K562 (cell line): ENCODE measurements around the gene RNF31. TPM values are rescaled to one million over a fixed set of nuclear protein-coding genes. Genes with fewer than 3 reads are reported as not detected.

Experiments used
- ATF1 ChIP-seq, 2 experiments: fragments of 450-650 bp in 1 of 2; IDR thresholded peaks; 2 replicates each; pipeline ENCODE4 v1.6.1; 2016; ENCODE audit warnings: missing compliant biosample characterization in 1 of 2, missing genetic modification characterization in 1 of 2
- FOXK1 ChIP-seq: sonication (generic); formaldehyde crosslinking; IDR thresholded peaks from 2 replicates; pipeline ENCODE4 v1.8.0; 2022; ENCODE audit warnings: missing genetic modification reagents, mild to moderate bottlenecking, borderline replicate concordance
- GATAD2A ChIP-seq: fragments of 450-650 bp; IDR thresholded peaks from 2 replicates; pipeline ENCODE4 v1.6.1; 2017
- HDAC8 ChIP-seq: fragments of 450-650 bp; IDR thresholded peaks from 2 replicates; pipeline ENCODE4 v1.6.1; 2016; ENCODE audit warnings: mild to moderate bottlenecking, missing genetic modification characterization, moderate library complexity, missing compliant biosample characterization
- HOXB6 ChIP-seq: fragments of 250-450 bp; sonication (Bioruptor Pico); IDR thresholded peaks from 2 replicates; pipeline ENCODE4 v1.5.1; 2022; ENCODE audit warnings: mild to moderate bottlenecking, borderline replicate concordance
- JUND ChIP-seq, 2 experiments: IDR thresholded peaks; 2 replicates in 1 of 2; 3 replicates in 1 of 2; pipeline ENCODE4 v1.6.1; 2011; ENCODE audit warnings: borderline replicate concordance in 2 of 2, low read depth in 2 of 2, low read length in 2 of 2, improper control_type of control experiment in 1 of 2, missing biosample characterization in 1 of 2, missing genetic modification characterization in 1 of 2, missing genetic modification reagents in 1 of 2
- KDM5B ChIP-seq: fragments of 200-600 bp; sonication (generic); IDR thresholded peaks from 2 replicates; pipeline ENCODE4 v1.6.1; 2012; ENCODE audit warnings: low read depth, mild to moderate bottlenecking, moderate library complexity, low read length, control low read depth, inconsistent platforms; ENCODE audit not compliant: insufficient replicate concordance
- MXI1 ChIP-seq: IDR thresholded peaks from 2 replicates; pipeline ENCODE4 v1.6.1; 2011; ENCODE audit warnings: low read depth, mild to moderate bottlenecking, improper control_type of control experiment, low read length
- MYBL2 ChIP-seq, 2 experiments: fragments of 450-650 bp in 1 of 2; sonication (generic) in 1 of 2; formaldehyde crosslinking in 1 of 2; IDR thresholded peaks; 2 replicates each; pipeline versions ENCODE4 v1.6.1 to v1.8.1; 2017 to 2022; ENCODE audit warnings: borderline replicate concordance in 1 of 2, inconsistent platforms in 1 of 2, low read depth in 1 of 2, mild to moderate bottlenecking in 1 of 2, missing genetic modification reagents in 1 of 2, moderate library complexity in 1 of 2
- VEZF1 ChIP-seq: fragments of 200-800 bp; sonication (Bioruptor generic); IDR thresholded peaks from 2 replicates; pipeline ENCODE4 v1.6.1; 2017; ENCODE audit warnings: missing genetic modification characterization, missing compliant biosample characterization
- ZFPM2 ChIP-seq: fragments of 250-450 bp; sonication (Bioruptor Pico); IDR thresholded peaks from 2 replicates; pipeline ENCODE4 v1.5.1; 2022; ENCODE audit warnings: mild to moderate bottlenecking
- ZNF354B ChIP-seq: fragments of 250-450 bp; sonication (Bioruptor Pico); IDR thresholded peaks from 2 replicates; pipeline ENCODE4 v1.4.0; 2020
- polyA plus RNA-seq, 8 experiments: library from polyadenylated mRNA; depleted of rRNA in 4 of 8; stranded (reverse) in 5 of 8; unstranded in 3 of 8; fragments of >200 nt; fragmentation: Nextera tagmentation in 2 of 8; fragmentation: Illumina TruSeq in 1 of 8; extraction: Ambion mirVana in 2 of 8; extraction: Trizol in 1 of 8; gene quantifications; 2 replicates each; pipeline versions ENCODE4 v1.2.1 to v1.2.3, GENCODE V29; 2011 to 2014; ENCODE audit warnings: inconsistent platforms in 1 of 8, missing spikeins in 1 of 8
- total RNA-seq, 7 experiments: library from RNA; depleted of rRNA in 6 of 7; stranded (reverse); fragments of >200 nt in 6 of 7; fragmentation: Illumina TruSeq in 2 of 7; extraction: Trizol in 2 of 7; gene quantifications; 2 replicates each; pipeline versions ENCODE4 v1.2.1 to v1.2.3, GENCODE V29; 2011 to 2021; ENCODE audit warnings: low replicate concordance in 1 of 7
- TF ChIP-seq, protein P1 (sequence below), 2 experiments: fragments of 450-650 bp; formaldehyde crosslinking in 1 of 2; IDR thresholded peaks; 2 replicates each; pipeline versions ENCODE4 v1.4.0 to v1.6.1; 2014 to 2020; ENCODE audit warnings: mild to moderate bottlenecking in 2 of 2, borderline replicate concordance in 1 of 2, low read depth in 1 of 2

Gene RNF31
- total and polyA plus RNA-seq, 9 of the 15 experiments (the other 6 are each of a cell fraction or from before 2014, with no cell fraction given), result 3.1 to 47.6 (median 19.1) TPM

DNA sequence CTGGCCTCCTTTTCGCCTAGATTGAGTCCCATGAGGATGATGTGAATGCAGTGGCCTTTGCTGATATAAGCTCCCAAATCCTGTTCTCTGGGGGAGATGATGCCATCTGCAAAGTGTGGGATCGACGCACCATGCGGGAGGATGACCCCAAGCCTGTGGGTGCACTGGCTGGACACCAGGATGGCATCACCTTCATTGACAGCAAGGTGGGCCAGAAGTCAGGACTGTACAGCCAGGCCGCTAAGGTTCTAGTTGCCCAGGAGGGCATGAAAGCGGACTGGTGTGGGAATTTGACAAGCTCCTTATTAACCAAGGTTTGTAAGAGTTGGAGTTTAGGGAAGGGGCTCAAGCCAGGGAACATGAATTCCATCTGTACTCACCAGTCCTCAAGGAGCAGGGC is 27.6 kb upstream of the RNF31 start (continued):
- TF ChIP-seq, protein P1, sequence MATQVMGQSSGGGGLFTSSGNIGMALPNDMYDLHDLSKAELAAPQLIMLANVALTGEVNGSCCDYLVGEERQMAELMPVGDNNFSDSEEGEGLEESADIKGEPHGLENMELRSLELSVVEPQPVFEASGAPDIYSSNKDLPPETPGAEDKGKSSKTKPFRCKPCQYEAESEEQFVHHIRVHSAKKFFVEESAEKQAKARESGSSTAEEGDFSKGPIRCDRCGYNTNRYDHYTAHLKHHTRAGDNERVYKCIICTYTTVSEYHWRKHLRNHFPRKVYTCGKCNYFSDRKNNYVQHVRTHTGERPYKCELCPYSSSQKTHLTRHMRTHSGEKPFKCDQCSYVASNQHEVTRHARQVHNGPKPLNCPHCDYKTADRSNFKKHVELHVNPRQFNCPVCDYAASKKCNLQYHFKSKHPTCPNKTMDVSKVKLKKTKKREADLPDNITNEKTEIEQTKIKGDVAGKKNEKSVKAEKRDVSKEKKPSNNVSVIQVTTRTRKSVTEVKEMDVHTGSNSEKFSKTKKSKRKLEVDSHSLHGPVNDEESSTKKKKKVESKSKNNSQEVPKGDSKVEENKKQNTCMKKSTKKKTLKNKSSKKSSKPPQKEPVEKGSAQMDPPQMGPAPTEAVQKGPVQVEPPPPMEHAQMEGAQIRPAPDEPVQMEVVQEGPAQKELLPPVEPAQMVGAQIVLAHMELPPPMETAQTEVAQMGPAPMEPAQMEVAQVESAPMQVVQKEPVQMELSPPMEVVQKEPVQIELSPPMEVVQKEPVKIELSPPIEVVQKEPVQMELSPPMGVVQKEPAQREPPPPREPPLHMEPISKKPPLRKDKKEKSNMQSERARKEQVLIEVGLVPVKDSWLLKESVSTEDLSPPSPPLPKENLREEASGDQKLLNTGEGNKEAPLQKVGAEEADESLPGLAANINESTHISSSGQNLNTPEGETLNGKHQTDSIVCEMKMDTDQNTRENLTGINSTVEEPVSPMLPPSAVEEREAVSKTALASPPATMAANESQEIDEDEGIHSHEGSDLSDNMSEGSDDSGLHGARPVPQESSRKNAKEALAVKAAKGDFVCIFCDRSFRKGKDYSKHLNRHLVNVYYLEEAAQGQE (IDR thresholded peaks at IDR 0.05; ENCODE audit: borderline replicate concordance), result no peak
- TF ChIP-seq, protein P1 (CRISPR knock-in tag; IDR thresholded peaks at IDR 0.05; ENCODE audit: low read depth), result no peak
- TF ChIP-seq KDM5B, result no peak
- no peak for TF ChIP-seq ZNF354B (CRISPR knock-in tag)
- TF ChIP-seq FOXK1 (CRISPR knock-in tag), result no peak
- TF ChIP-seq GATAD2A, result no peak
- no peak for TF ChIP-seq MXI1
- TF ChIP-seq MYBL2 (IDR thresholded peaks at IDR 0.05; ENCODE audit: low read depth), result no peak
- TF ChIP-seq MYBL2 (CRISPR knock-in tag; IDR thresholded peaks at IDR 0.05; ENCODE audit: borderline replicate concordance), result no peak
- no peak for TF ChIP-seq VEZF1 (CRISPR knock-in tag)
- TF ChIP-seq JUND (IDR thresholded peaks at IDR 0.05; ENCODE audit: borderline replicate concordance, low read depth, low read length), result no peak
- TF ChIP-seq JUND (tag; IDR thresholded peaks at IDR 0.05; ENCODE audit: borderline replicate concordance, low read depth, low read length), result no peak
- no peak for TF ChIP-seq ATF1 (CRISPR knock-in tag; IDR thresholded peaks at IDR 0.05)
- no peak for TF ChIP-seq ATF1 (tag; IDR thresholded peaks at IDR 0.05)
- TF ChIP-seq ZFPM2 (CRISPR knock-in tag), result no peak
- no peak for TF ChIP-seq HOXB6 (CRISPR knock-in tag)
- no peak for TF ChIP-seq HDAC8 (tag)
